Placental epithelial cell (primary cell): ENCODE results near the gene CD69. TPM values are rescaled to one million over a fixed set of nuclear protein-coding genes. Genes with fewer than 3 reads are reported as not detected.

Experiments
- total RNA-seq: library from RNA; depleted of rRNA; stranded (reverse); fragments of >200 nt; gene quantifications from 2 replicates; pipeline ENCODE4 v1.2.3, GENCODE V29; 2012

Gene CD69
- total RNA-seq = 0.22 and 0.39 TPM in 2 replicates

GRCh38 chr12:9760699-9761418 lies at the start of gene CD69:
Gene CD69, minus strand, starts transcription at chr12:9760901. Its CDS starts 81 bp downstream, at chr12:9760820.

GRCh38 chr12:9732921-9733461 lies 27.7 kb downstream of the CD69 start, which contains the start of gene CLECL1:
Gene CLECL1, minus strand, starts transcription at chr12:9733097.

Other genes with a start within 250 kb of the CD69 start
- not detected in 2 replicates for gene KLRB1, start 153.0 kb downstream of the CD69 start, total RNA-seq
- 4.0 and 10.6 TPM in 2 replicates for gene CLEC2D, start 91.2 kb downstream of the CD69 start, total RNA-seq
- not detected in 2 replicates for gene CLECL1, start 27.8 kb downstream of the CD69 start, total RNA-seq
- not detected in 2 replicates for gene KLRF1, start 66.6 kb upstream of the CD69 start, total RNA-seq
- not detected in 2 replicates for gene CLEC2B, start 108.5 kb upstream of the CD69 start, total RNA-seq
- gene KLRF2, start 120.6 kb upstream of the CD69 start, total RNA-seq = not detected in 2 replicates
- 0.22 TPM in 1 of 2 replicates, not detected in the other for gene CLEC2A, start 171.5 kb upstream of the CD69 start, total RNA-seq
- gene CLEC12A, start 210.5 kb upstream of the CD69 start, total RNA-seq = not detected in 2 replicates
- gene CLEC1B, start 238.2 kb upstream of the CD69 start, total RNA-seq = under 0.01 and 0.33 TPM in 2 replicates
- gene CLEC12B, start 249.7 kb upstream of the CD69 start, total RNA-seq = not detected in 2 replicates